ENCODE results near the gene ADD2. TPM values are rescaled to one million over a fixed set of nuclear protein-coding genes. Genes with fewer than 3 reads are reported as not detected.
"Not testable (repeated sequence)": the region's sequence is repeated elsewhere in the genome, so short reads cannot be mapped to it uniquely, and the experiment has no call there.

ADD2 gene
- total RNA-seq, 2 experiments from 2014 or later: 0.45 to 1.2 TPM

DNA sequence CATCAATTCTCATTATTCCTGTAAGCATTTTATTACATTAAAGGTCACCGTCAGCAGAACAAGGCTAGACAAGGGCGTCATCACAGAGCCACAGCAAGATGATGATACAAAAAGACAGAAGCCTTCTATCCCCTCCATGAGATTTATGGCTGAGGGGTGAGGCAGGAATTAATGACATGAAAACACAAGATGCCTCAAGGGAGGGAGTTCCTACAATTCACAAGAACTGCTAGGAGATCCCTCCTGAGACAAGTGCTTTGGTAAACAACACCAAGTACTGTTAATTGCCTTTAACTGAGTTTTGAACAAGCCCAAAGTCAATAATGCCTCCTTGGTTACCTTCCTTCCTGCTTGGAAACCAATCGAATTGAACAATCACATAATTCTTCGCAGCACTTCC lies 14.1 kb downstream of the ADD2 start:
- Mint-ChIP-seq H3K27ac (no peak overlapping the region), H3K9me3 (ENCODE audit: low read depth) (no peaks in the 10 kb centered on the region), H3K4me3 (no peak overlapping the region), H3K36me3 (no peaks in the 10 kb centered on the region), H3K27me3 (peaks cover 39% of the 10 kb centered on the region), H3K4me1 (no peaks in the 10 kb centered on the region)
- no peak for ATAC-seq
- DNase-seq: no peak
- CTCF ChIA-PET: no interaction called here

DNA sequence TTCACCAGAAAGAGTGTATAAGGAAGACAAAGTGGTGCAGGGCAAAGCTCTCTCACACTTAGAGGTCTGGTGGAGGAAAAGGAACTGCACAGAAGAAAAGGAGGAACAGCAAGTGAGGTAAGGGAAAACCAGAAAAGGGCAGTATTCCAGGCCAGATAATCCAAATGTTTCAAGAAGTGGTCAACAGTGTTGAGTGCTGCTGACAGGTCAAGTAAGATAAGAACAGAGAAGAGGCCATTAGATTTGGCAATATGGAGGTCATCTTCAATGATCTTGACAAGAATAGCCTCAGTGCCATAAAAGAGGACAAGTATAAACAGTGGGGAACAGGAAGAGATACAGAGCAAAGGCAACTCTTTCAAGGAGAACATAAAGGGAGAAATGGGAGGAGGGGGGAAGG lies 15.0 kb downstream of the ADD2 start:
- CTCF ChIA-PET: no interaction called here

DNA sequence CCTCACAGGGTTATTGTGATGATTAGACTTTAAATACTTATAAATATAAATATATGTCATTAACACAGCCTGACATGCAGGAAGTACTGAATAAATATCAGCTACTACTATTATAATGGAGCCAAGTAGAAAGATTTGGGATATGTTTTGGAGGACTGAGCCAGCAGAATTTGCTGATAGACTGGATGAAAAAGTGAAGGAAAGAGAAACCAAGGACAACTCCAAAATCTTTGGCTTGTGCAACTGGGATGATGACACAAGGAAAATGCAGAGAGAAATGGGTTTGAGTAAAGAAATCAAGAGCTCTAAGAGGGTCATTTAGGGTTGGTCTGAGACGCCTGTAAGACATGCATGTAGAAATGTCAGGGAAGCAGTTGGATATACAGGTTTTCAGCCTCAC lies 15.6 kb downstream of the ADD2 start:
- Mint-ChIP-seq H3K4me3 (no peak overlapping the region), H3K27me3 (peaks cover 33% of the 10 kb centered on the region), H3K36me3 (no peaks in the 10 kb centered on the region), H3K4me1 (no peaks in the 10 kb centered on the region), H3K9me3 (ENCODE audit: low read depth) (peaks cover 1% of the 10 kb centered on the region), H3K27ac (no peak overlapping the region)
- DNase-seq: no peak
- no peak for ATAC-seq
- CTCF ChIA-PET: no interaction called here

More for the DNA sequence above, 15.0 kb downstream of the ADD2 start:
- DNase-seq: no peak
- no peak overlapping the region for H3K4me3 Mint-ChIP-seq
- H3K4me1 Mint-ChIP-seq: no peaks in the 10 kb centered on the region
- H3K9me3 Mint-ChIP-seq (ENCODE audit: low read depth): no peaks in the 10 kb centered on the region
- no peak overlapping the region for H3K27ac Mint-ChIP-seq
- no peak for ATAC-seq
- peaks cover 37% of the 10 kb centered on the region for H3K27me3 Mint-ChIP-seq
- no peaks in the 10 kb centered on the region for H3K36me3 Mint-ChIP-seq

DNA sequence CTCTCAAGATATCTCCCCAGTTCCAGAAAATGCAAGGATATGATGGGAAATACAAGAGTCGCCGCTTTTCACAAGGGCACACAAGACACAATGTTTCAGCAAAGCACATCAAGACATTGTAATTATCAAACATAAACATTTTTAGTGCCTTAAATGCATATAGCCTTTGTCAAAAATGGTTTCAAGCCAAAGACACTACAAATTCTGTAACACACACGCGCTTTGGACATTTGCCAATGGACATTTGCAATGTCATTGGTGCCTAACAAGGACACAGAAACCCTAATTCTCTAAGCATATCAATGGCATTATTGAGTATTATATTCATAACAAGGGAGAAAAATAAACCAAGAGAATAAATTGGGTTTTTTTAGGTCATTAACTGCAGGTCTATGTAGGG lies 16.1 kb downstream of the ADD2 start:
- Mint-ChIP-seq H3K27ac (no peak overlapping the region), H3K27me3 (peaks cover 33% of the 10 kb centered on the region), H3K4me1 (no peaks in the 10 kb centered on the region), H3K36me3 (no peaks in the 10 kb centered on the region), H3K9me3 (ENCODE audit: low read depth) (peaks cover 3% of the 10 kb centered on the region), H3K4me3 (no peak overlapping the region)
- ATAC-seq (no peak), DNase-seq (no peak)
- CTCF ChIA-PET: no interaction called here

GRCh38 chr2:70750320-70750719 lies 17.7 kb downstream of the ADD2 start:
- H3K4me1 Mint-ChIP-seq: no peaks in the 10 kb centered on the region
- peaks cover 3% of the 10 kb centered on the region for H3K9me3 Mint-ChIP-seq (ENCODE audit: low read depth)
- no peak for DNase-seq
- H3K36me3 Mint-ChIP-seq: no peaks in the 10 kb centered on the region
- CTCF ChIA-PET: no interaction called here
- peaks cover 28% of the 10 kb centered on the region for H3K27me3 Mint-ChIP-seq
- H3K4me3 Mint-ChIP-seq: no peak overlapping the region
- no peak for ATAC-seq
- no peak overlapping the region for H3K27ac Mint-ChIP-seq

DNA sequence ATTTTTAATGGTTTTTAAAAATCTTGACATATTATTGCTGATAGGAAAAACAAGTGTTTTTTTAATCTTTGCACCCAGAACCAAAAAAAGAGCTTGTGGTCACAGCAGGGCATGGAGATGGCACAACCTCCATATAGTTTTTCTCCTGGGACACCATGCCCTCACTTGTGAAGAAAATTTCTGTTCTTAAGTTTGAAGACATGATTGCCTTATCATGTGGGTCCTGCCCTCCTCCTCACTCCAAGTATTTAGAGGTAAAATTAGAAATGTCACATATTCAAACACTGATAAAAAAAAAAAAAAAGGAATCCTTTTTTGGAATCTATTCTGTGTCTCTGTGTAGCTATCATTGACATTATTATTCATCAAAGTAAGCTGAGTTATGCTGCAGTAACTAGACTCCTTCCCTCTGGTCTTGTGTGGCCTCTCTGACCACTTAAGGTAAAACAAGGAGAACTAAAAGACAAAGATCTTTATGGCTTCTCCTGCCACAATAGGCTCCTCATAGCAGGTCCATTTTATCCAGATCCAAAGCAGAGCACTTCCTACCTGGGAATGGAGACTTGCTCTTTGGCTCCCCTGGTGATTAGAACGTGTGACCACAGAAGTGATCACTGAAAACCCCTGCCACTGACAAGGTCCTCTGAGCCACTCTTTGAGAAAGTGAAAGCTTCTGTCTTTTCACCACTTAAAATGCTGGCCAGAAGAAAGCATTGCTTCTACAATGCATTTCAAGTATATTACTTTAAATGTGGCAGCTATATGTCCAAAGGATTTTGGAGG lies 19.8 kb downstream of the ADD2 start:
- Mint-ChIP-seq H3K9me3 (ENCODE audit: low read depth) (peaks cover 3% of the 10 kb centered on the region), H3K4me1 (no peaks in the 10 kb centered on the region)

DNA sequence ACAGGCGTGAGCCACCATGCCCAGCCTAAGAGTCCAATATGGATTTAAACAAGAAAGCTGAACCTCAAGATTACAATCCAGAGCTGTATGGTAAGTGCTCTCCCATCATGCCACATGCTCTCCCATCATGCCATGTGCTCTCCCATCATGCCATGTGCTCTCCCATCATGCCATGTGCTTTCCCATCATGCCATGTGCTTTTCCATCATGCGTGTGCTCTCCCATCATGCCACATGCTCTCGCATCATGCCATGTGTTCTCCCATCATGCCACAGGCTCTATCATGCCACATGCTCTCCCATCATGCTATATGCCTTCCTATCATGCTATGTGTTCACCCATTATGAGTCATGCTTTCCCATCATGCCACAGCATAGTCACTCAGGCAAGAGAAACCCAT lies 20.7 kb downstream of the ADD2 start:
- Mint-ChIP-seq H3K36me3 (no peaks in the 10 kb centered on the region), H3K9me3 (ENCODE audit: low read depth) (peaks cover 3% of the 10 kb centered on the region), H3K4me3 (no peak overlapping the region), H3K27ac (no peak overlapping the region), H3K27me3 (peaks cover 36% of the 10 kb centered on the region), H3K4me1 (no peaks in the 10 kb centered on the region)
- ATAC-seq (no peak), DNase-seq (no peak)
- CTCF ChIA-PET: no interaction called here

More for the DNA sequence above, 19.8 kb downstream of the ADD2 start:
- H3K27ac Mint-ChIP-seq: no peak overlapping the region
- no peaks in the 10 kb centered on the region for H3K36me3 Mint-ChIP-seq
- CTCF ChIA-PET: no interaction called here
- DNase-seq (no peak), ATAC-seq (no peak)
- H3K4me3 Mint-ChIP-seq: no peak overlapping the region
- peaks cover 36% of the 10 kb centered on the region for H3K27me3 Mint-ChIP-seq

DNA sequence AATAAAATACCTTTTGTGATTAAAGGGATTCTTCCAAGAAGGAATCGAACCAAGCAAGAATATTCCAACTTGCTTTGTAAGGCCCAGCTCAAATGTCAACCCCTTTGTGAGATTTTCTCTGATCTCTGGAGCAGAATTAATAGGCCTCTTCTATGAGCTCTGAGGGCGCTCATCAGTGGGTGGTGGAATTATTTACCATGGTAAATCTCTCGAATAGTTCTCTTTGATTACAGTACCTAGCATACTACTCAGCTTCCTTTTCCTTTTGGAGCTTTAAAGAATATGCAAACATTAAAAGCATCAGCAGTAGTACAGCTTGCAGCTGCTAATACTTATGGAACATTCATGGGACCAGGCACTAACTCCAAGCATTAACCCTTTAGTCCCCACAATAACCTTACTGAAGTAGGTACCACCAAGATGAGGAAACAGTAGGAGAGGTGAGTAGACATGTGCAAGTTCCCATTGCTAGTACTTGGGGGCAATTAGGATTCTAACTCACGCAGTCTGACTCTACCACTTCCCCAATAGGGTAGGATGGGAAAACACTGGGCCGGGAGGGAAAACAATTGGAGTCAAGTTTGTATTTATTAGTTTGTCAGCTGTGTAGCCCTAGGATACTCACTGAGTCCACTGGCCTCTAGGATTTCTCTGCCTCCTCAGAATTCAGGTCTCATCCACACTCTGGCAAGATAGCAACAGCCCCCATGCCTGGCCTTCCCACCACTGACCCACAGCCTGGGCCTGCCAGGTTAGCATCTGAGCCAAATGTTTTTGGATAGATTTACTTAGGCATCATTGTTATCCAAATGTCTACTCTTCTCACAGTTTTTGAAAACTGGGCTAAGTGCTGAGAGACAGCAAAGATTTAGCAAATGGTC lies 21.7 kb downstream of the ADD2 start:
- Mint-ChIP-seq H3K4me3 (no peak overlapping the region), H3K27ac (no peak overlapping the region), H3K9me3 (ENCODE audit: low read depth) (peaks cover 3% of the 10 kb centered on the region), H3K4me1 (no peaks in the 10 kb centered on the region), H3K27me3 (peaks cover 36% of the 10 kb centered on the region), H3K36me3 (no peaks in the 10 kb centered on the region)
- no peak for ATAC-seq
- no peak for DNase-seq
- CTCF ChIA-PET: no interaction called here

- no peak for ATAC-seq
- peaks cover 33% of the 10 kb centered on the region for H3K27me3 Mint-ChIP-seq
- H3K27ac Mint-ChIP-seq: no peak overlapping the region
- H3K9me3 Mint-ChIP-seq (ENCODE audit: low read depth): peaks cover 3% of the 10 kb centered on the region
- no peak overlapping the region for H3K4me3 Mint-ChIP-seq
- no peaks in the 10 kb centered on the region for H3K36me3 Mint-ChIP-seq
- no peaks in the 10 kb centered on the region for H3K4me1 Mint-ChIP-seq
- CTCF ChIA-PET: no interaction called here
- DNase-seq: no peak
Observed at GRCh38 chr2:70745276-70745825, 22.6 kb downstream of the ADD2 start.

- peaks cover 32% of the 10 kb centered on the region for H3K27me3 Mint-ChIP-seq
- CTCF ChIA-PET: no interaction called here
- no peak for ATAC-seq
- DNase-seq: no peak
- H3K4me1 Mint-ChIP-seq: no peaks in the 10 kb centered on the region
- H3K27ac Mint-ChIP-seq: no peak overlapping the region
- H3K9me3 Mint-ChIP-seq (ENCODE audit: low read depth): peaks cover 3% of the 10 kb centered on the region
- H3K4me3 Mint-ChIP-seq: no peak overlapping the region
- H3K36me3 Mint-ChIP-seq: no peaks in the 10 kb centered on the region
Observed at GRCh38 chr2:70744397-70744796, 23.6 kb downstream of the ADD2 start.

DNA sequence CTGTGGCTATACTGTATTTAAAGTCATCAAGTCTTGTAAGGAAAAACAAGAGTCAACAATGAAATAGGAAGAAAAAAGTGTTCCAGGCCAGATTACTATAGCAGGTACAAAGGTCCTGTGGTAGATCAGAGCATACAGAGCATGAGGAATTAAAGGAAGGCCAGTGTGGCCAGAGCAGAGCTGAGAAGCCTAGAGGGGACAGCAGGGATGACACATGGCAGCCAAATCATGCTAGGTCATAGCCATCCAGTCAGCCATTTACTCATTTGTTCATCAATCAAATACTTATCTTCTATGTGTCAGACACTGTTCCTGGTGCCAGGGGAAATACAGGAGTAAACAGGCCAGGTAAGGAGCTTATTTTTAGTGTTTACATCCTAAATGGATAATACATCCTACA lies 24.3 kb downstream of the ADD2 start:
- CTCF ChIA-PET: no interaction called here
- no peaks in the 10 kb centered on the region for H3K4me1 Mint-ChIP-seq
- no peak overlapping the region for H3K27ac Mint-ChIP-seq
- no peaks in the 10 kb centered on the region for H3K36me3 Mint-ChIP-seq
- ATAC-seq (no peak), DNase-seq (no peak)
- H3K27me3 Mint-ChIP-seq: peaks cover 33% of the 10 kb centered on the region
- H3K4me3 Mint-ChIP-seq: no peak overlapping the region
- H3K9me3 Mint-ChIP-seq (ENCODE audit: low read depth): peaks cover 3% of the 10 kb centered on the region

DNA sequence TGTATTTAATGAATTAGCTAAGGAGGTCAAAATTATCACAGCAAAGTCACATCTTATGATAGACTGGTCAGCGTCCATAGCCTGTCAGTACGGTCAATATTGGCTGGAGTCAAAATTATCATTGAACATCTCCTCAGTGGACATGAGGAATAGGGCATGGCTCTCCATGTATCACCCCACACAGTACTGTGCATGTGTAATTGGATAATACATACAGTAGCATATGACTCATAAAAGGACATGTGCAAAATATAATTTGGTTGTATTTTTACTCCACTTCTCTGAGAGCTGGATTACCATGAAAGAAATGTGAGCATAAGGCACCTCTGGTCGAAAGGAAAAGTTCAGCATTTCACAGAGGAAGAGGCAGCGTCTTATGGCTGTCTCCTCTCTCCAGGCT lies 24.9 kb downstream of the ADD2 start:
- CTCF ChIA-PET: no interaction called here
- Mint-ChIP-seq H3K27ac (no peak overlapping the region), H3K36me3 (no peaks in the 10 kb centered on the region), H3K4me1 (no peaks in the 10 kb centered on the region), H3K27me3 (peaks cover 30% of the 10 kb centered on the region), H3K9me3 (ENCODE audit: low read depth) (peaks cover 3% of the 10 kb centered on the region), H3K4me3 (no peak overlapping the region)
- ATAC-seq: no peak
- DNase-seq: no peak

- H3K9me3 Mint-ChIP-seq (ENCODE audit: low read depth); H3K4me3 Mint-ChIP-seq; ATAC-seq; DNase-seq; H3K27ac Mint-ChIP-seq; H3K4me1 Mint-ChIP-seq; CTCF ChIA-PET; H3K36me3 Mint-ChIP-seq: not testable (repeated sequence)
- peaks cover 33% of the 10 kb centered on the region for H3K27me3 Mint-ChIP-seq
Observed at GRCh38 chr2:70739492-70739891, 28.5 kb downstream of the ADD2 start.

- Mint-ChIP-seq H3K36me3 (no peaks in the 10 kb centered on the region), H3K9me3 (ENCODE audit: low read depth) (no peaks in the 10 kb centered on the region), H3K27ac (no peak overlapping the region), H3K4me1 (no peaks in the 10 kb centered on the region), H3K4me3 (no peak overlapping the region), H3K27me3 (peaks cover 30% of the 10 kb centered on the region)
- ATAC-seq (no peak), DNase-seq (no peak)
- CTCF ChIA-PET: interaction anchor here (1.0 kb wide), 1 partner anchor 30 kb away, joined by 4 read pairs; the partner anchor contains the start of gene ADD2
Observed at GRCh38 chr2:70738159-70738558, 29.8 kb downstream of the ADD2 start.

Measured in activated CD8-positive, alpha-beta memory T cell treated with anti-CD3 and anti-CD28 coated beads, Interleukin-2, amount 10 ng/mL, durations not matched to agents 7 days and 5 days (primary cell).